ENCODE measurements around the gene MRPL32.

- TF ChIP-seq, protein P1, sequence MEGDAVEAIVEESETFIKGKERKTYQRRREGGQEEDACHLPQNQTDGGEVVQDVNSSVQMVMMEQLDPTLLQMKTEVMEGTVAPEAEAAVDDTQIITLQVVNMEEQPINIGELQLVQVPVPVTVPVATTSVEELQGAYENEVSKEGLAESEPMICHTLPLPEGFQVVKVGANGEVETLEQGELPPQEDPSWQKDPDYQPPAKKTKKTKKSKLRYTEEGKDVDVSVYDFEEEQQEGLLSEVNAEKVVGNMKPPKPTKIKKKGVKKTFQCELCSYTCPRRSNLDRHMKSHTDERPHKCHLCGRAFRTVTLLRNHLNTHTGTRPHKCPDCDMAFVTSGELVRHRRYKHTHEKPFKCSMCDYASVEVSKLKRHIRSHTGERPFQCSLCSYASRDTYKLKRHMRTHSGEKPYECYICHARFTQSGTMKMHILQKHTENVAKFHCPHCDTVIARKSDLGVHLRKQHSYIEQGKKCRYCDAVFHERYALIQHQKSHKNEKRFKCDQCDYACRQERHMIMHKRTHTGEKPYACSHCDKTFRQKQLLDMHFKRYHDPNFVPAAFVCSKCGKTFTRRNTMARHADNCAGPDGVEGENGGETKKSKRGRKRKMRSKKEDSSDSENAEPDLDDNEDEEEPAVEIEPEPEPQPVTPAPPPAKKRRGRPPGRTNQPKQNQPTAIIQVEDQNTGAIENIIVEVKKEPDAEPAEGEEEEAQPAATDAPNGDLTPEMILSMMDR (IDR thresholded peaks at IDR 0.05; ENCODE audit: low read depth, low read length), result no peak
- TF ChIP-seq MAX (IDR thresholded peaks at IDR 0.05; ENCODE audit: low read depth, low read length) (no peak), POLR2A (IDR thresholded peaks at IDR 0.05; ENCODE audit: extremely low read depth, insufficient read length) (no peak), MYC (IDR thresholded peaks at IDR 0.05; ENCODE audit: low read depth, low read length) (no peak)
Observed at GRCh38 chr7:42915356-42915755, 16.8 kb upstream of the MRPL32 start.

All from NB4 (cell line).